HEK293 (cell line): ENCODE data around the gene PTPRN2.

Source experiments
- CTCF ChIP-seq: fragments of 450-650 bp; formaldehyde crosslinking; IDR thresholded peaks from 2 replicates; pipeline ENCODE4 v1.5.1; 2016; ENCODE audit warnings: missing biosample characterization, missing genetic modification characterization
- KLF17 ChIP-seq: fragments of 450-650 bp; formaldehyde crosslinking; IDR thresholded peaks from 2 replicates; pipeline ENCODE4 v1.5.1; 2016; ENCODE audit warnings: missing biosample characterization, missing genetic modification characterization
- REST ChIP-seq: fragments of 450-650 bp; formaldehyde crosslinking; IDR thresholded peaks from 2 replicates; pipeline ENCODE4 v1.5.1; 2016; ENCODE audit warnings: missing biosample characterization, missing genetic modification characterization
- ZEB2 ChIP-seq: fragments of 450-650 bp; formaldehyde crosslinking; IDR thresholded peaks from 2 replicates; pipeline ENCODE4 v1.5.1; 2016; ENCODE audit warnings: missing biosample characterization, missing genetic modification characterization
- ZNF239 ChIP-seq: fragments of 450-650 bp; formaldehyde crosslinking; IDR thresholded peaks from 2 replicates; pipeline ENCODE4 v1.5.1; 2016; ENCODE audit warnings: missing biosample characterization, missing genetic modification characterization

DNA sequence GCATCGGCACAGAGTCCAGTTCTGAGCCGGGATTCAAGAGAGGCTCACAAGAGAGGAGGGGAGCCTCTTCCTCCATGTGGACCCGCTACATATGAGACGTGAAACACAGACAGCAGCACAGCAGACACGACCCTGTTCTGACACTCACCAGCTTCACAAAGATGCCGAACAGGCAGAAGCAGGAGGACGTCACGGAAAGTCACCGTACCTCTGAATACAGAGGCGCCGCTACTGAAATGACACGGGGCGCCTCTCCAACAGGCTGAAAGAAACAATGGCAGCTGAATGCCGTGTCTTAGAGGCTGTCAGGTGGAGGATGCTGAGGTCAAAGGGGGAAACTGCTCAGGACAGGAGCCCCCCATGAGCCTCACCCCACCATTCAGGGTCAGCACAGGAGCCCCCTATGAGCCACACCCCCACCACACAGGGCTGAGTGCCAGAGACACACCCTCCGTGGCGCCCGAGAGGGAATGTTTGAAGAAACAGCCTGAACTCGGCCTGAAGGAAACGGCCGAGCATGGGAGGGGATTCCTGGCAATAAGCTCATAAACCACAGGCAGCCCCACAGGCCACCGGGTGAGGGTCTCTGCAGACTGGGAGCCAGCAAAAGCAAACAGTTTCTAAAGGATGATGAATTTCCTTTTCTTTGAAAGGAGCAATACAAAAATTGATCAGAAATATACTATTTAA is 510.3 kb downstream of the PTPRN2 start:
- TF ChIP-seq CTCF (tag by site-specific recombination) = no peak
- no peak for TF ChIP-seq KLF17 (tag by site-specific recombination)
- no peak for TF ChIP-seq ZNF239 (tag by site-specific recombination)
- no peak for TF ChIP-seq REST (tag by site-specific recombination)
- no peak for TF ChIP-seq ZEB2 (tag by site-specific recombination)
